ENCODE results near the gene HSD11B2. TPM values are rescaled to one million over a fixed set of nuclear protein-coding genes. Genes with fewer than 3 reads are reported as not detected.

The HSD11B2 gene
- total and polyA plus RNA-seq, 2 of the 8 experiments (the other 6 are each of a cell fraction or from before 2014, with no cell fraction given), result 28.7 to 32.9 TPM

DNA sequence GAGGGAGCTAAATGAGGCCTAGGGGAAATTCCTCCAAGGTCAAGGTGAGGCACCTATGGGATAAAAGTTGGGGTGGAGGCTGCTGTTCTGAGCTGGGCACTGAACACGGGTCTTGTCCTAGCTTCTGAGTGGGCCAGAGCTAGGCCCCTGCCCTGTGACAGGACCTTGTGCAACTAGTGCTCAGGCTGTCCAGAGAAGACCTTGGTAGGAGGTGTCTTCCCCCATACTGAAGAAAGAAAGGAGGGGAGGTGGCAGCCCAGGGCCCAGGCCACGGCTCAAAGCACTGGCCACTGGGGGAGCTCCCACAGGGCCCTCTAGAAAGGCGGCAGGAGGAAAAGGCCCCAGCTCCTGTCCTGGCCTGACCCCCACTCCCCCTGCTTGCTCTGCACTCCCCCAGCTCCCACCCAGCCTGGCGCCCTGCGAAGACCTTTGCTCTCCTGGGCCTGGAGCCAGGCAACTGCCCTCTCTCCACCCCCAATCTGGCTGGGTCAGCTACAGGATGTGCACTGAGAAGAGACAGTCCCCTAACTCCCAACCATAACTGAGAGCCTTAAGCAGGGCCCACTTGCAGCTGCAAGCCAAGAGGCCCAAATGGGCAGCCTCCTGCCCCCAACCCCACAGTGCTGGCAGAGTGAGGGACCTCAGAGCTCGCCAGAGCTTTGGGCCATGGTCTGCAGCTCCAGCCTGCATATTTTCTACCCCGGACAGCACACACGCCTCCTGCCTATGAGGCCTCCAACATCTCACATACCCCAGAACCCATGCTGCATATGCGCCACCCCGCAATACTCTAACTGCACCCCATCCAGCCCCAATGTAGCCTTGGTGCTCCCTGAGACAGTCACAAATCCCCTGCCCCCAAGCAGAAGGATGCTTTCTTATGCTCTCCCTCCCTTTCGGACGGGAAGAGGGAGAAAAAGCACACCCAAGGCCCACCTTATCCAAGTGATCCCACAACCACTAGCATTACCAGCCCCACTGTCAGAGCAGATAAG lies 15.3 kb downstream of the HSD11B2 start:
- Histone ChIP-seq H3K23ac (ENCODE audit: insufficient read length) (no peak overlapping the region), H3K23me2 (ENCODE audit: low read depth, low read length) (no peaks in the 10 kb centered on the region), H3K4me1 (replicated peaks in 1 of 4; ENCODE audit: control insufficient read depth in 3 of 4, insufficient read depth in 4 of 4, low read length in 3 of 4) (peaks cover 0 to 8% (median 4%) of the 10 kb centered on the region in 4 experiments; a peak in 5 of 7 replicates), H2BK15ac (ENCODE audit: low read length) (no peak overlapping the region), H4K8ac (ENCODE audit: extremely low read depth, insufficient read depth, low read length) (no peak overlapping the region), H3K79me1 (ENCODE audit: low read depth, low read length) (no peaks in the 10 kb centered on the region; the same call in none of the 2 replicates), H2BK20ac (ENCODE audit: low read length) (no peak overlapping the region), H3K56ac (replicated peaks; ENCODE audit: insufficient read length, low read depth, low read length) (no peak overlapping the region), H3K9me3 (ENCODE audit: insufficient read depth in 2 of 2, low read depth in 1 of 2, low read length in 1 of 2) (peaks cover 0 to 4% of the 10 kb centered on the region in 2 experiments; a peak in 1 of 4 replicates), H4K5ac (ENCODE audit: insufficient read length, low read depth, low read length) (no peak overlapping the region), H4K91ac (replicated peaks; ENCODE audit: insufficient read length, low read length) (no peak overlapping the region), H2BK5ac (ENCODE audit: low read depth, low read length) (no peak overlapping the region), H3K9ac (replicated peaks in 1 of 4; ENCODE audit: extremely low read depth in 1 of 4, low read depth in 3 of 4, low read length in 3 of 4) (no peak overlapping the region), H2AFZ (ENCODE audit: low read length) (no peak overlapping the region), H2AK5ac (ENCODE audit: low read depth, low read length) (no peak overlapping the region), H3K4ac (replicated peaks; ENCODE audit: insufficient read length, low read depth, low read length) (no peak overlapping the region), H3K4me3 (ENCODE audit: extremely low read depth in 1 of 4, insufficient read depth in 2 of 4, low read depth in 3 of 4, low read length in 4 of 4) (no peak overlapping the region), H3K79me2 (ENCODE audit: control insufficient read depth in 1 of 2, insufficient read depth in 2 of 2, low read length in 2 of 2) (no peaks in the 10 kb centered on the region), H4K20me1 (replicated peaks in 1 of 2; ENCODE audit: control insufficient read depth in 1 of 2, insufficient read depth in 2 of 2, low read length in 2 of 2) (peaks cover 2 to 6% of the 10 kb centered on the region in 2 experiments), H3K4me2 (ENCODE audit: insufficient read depth in 1 of 2, low read depth in 2 of 2, low read length in 2 of 2) (no peak overlapping the region), H3K27me3 (replicated peaks in 1 of 4; ENCODE audit: control insufficient read depth in 3 of 4, extremely low read depth in 1 of 4, insufficient read depth in 3 of 4, low read length in 3 of 4) (no peaks in the 10 kb centered on the region), H3K36me3 (ENCODE audit: control insufficient read depth in 2 of 4, insufficient read depth in 4 of 4, low read length in 3 of 4) (no peaks in the 10 kb centered on the region), H3K27ac (ENCODE audit: low read depth, low read length) (no peak overlapping the region), H2BK120ac (replicated peaks; ENCODE audit: low read depth, low read length) (no peak overlapping the region), H2BK12ac (ENCODE audit: low read depth, low read length) (no peak overlapping the region), H3K18ac (ENCODE audit: extremely low read depth, low read length) (no peak overlapping the region), H3K14ac (ENCODE audit: insufficient read length) (no peak overlapping the region)
- WGBS, 2 experiments (ENCODE audit: extremely low coverage in 1 of 2, insufficient coverage in 1 of 2, insufficient read length in 1 of 2, insufficient replicate concordance in 2 of 2, low coverage in 1 of 2, low lambda C conversion rate in 2 of 2, missing lambda C conversion rate in 1 of 2), result 96% methylated on average over 10 of the region's 12 CpGs; no CpG with 5 or more reads in 1 of the 2 experiments
- CTCF ChIA-PET (ENCODE audit: partially characterized antibody), result interaction anchor here (0.6 to 28.6 kb wide), 26 partner anchors 2 to 549 kb away, joined by 3 to 683 read pairs (median 4); partner anchors contain the start of genes FHOD1, HSD11B2 and ZDHHC1
- FAIRE-seq, result no peak
- DNase-seq (ENCODE audit: low read depth in 1 of 2, low spot score in 2 of 2), result no peak
- POLR2A ChIA-PET (ENCODE audit: partially characterized antibody), result interaction anchor here (0.9 to 8.5 kb wide), 8 partner anchors 9 to 177 kb away, joined by 3 to 67 read pairs (median 3); partner anchors contain the start of gene HSD11B2
- TF ChIP-seq RNF2 (IDR thresholded peaks at IDR 0.05; ENCODE audit: borderline replicate concordance, low read depth, low read length, missing control alignments, poor library complexity, severe bottlenecking), result no peak
- TF ChIP-seq CREB1 (IDR thresholded peaks at IDR 0.05), result no peak
- no peak for TF ChIP-seq GTF2F1 (IDR thresholded peaks at IDR 0.05; ENCODE audit: borderline replicate concordance, low read depth, low read length)
- TF ChIP-seq KDM4A (IDR thresholded peaks at IDR 0.05; ENCODE audit: low read depth, low read length, severe bottlenecking), result no peak
- TF ChIP-seq CEBPB (IDR thresholded peaks at IDR 0.05; ENCODE audit: low read depth, low read length), result no peak
- no peak for TF ChIP-seq ZNF274 (IDR thresholded peaks at IDR 0.05; ENCODE audit: borderline replicate concordance, extremely low read depth, low read length)
